Stimulated activated CD8-positive, alpha-beta memory T cell treated with anti-CD3 and anti-CD28 coated beads, Interleukin-15, amount 100 ng/mL, for 48 hours (primary cell): ENCODE results near the gene CUL3.
"Not testable (repeated sequence)": the region's sequence is repeated elsewhere in the genome, so short reads cannot be mapped to it uniquely, and the experiment has no call there.

ENCODE experiments used
- DNase-seq, 2 donors: peaks; one replicate each; pipeline ENCODE4 v3.0.0-alpha.2; 2020; ENCODE audit warnings: low read depth in 2 of 2

Gene CUL3

GRCh38 chr2:224585211-224586088 is at the start of gene CUL3:
CUL3 (minus strand) TSS chr2:224585363; CDS start chr2:224585009, 354 bp downstream.
- DNase-seq, result peak; percentile 98 to 99

GRCh38 chr2:224630659-224631550 is 45.7 kb upstream of the CUL3 start:
- DNase-seq, result no peak

GRCh38 chr2:224628416-224628815 is 43.3 kb upstream of the CUL3 start:
- DNase-seq, result no peak

- DNase-seq, result no peak
These were observed 41.6 kb upstream of the CUL3 start for GRCh38 chr2:224626735-224627134.

GRCh38 chr2:224613543-224614286 is 28.6 kb upstream of the CUL3 start:
- no peak for DNase-seq

GRCh38 chr2:224612578-224612977 is 27.4 kb upstream of the CUL3 start:
- no peak for DNase-seq

GRCh38 chr2:224611938-224612337 is 26.8 kb upstream of the CUL3 start:
- DNase-seq, result no peak

- no peak for DNase-seq
These were observed 22.9 kb upstream of the CUL3 start for GRCh38 chr2:224608104-224608503.

- not testable (repeated sequence) for DNase-seq
These were observed 18.8 kb upstream of the CUL3 start for GRCh38 chr2:224603746-224604500.

GRCh38 chr2:224602778-224603375 is 17.7 kb upstream of the CUL3 start:
- DNase-seq, result peak in 1 of 2 donors; percentile 21

- no peak for DNase-seq
These were observed 16.8 kb upstream of the CUL3 start for GRCh38 chr2:224601923-224602322.

- DNase-seq, result no peak
These were observed 13.5 kb upstream of the CUL3 start for GRCh38 chr2:224598678-224599077.

GRCh38 chr2:224596289-224596688 is 11.1 kb upstream of the CUL3 start:
- no peak for DNase-seq

- no peak for DNase-seq
These were observed 10.4 kb upstream of the CUL3 start for GRCh38 chr2:224595518-224595917.

GRCh38 chr2:224594840-224595239 is 9.7 kb upstream of the CUL3 start:
- no peak for DNase-seq

- no peak for DNase-seq
These were observed 6.1 kb upstream of the CUL3 start for GRCh38 chr2:224591220-224591619.

- DNase-seq, result no peak
These were observed 1.0 kb upstream of the CUL3 start for GRCh38 chr2:224586127-224586695.

- peak; percentile 41 to 52 for DNase-seq
These were observed 365 bp downstream of the CUL3 start for GRCh38 chr2:224584785-224585210.

GRCh38 chr2:224584111-224584784 is 915 bp downstream of the CUL3 start:
- DNase-seq, result no peak

GRCh38 chr2:224583033-224583432 is 2.1 kb downstream of the CUL3 start:
- DNase-seq, result not testable (repeated sequence)
